GM21515 (cell line): ENCODE measurements around the gene RHEX.

ENCODE experiments used
- ATAC-seq: cut with Tn5 transposase; IDR thresholded peaks from one replicate; pipeline ENCODE4 v1.9.1; 2021; ENCODE audit not compliant: unreplicated experiment

RHEX gene

DNA sequence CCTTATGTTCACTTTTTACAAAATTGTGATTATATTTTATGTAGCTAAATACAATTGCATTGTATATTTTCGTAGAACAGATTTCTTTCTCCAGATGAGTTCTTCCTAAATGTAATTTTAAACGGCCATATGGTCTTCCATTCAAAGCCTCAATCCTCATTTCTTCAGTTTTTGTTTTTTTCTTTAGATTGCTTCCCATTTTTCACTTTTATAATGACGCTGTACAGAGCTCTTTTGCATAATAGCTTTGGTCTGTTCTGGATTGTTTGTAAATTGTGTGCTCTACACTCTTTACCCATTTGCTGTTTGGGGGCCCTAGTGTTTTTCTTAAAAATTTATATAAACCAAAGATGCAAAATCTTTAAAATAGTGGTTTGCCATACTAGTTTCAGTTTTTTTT, 36.4 kb downstream of the RHEX start:
- ATAC-seq: no peak

DNA sequence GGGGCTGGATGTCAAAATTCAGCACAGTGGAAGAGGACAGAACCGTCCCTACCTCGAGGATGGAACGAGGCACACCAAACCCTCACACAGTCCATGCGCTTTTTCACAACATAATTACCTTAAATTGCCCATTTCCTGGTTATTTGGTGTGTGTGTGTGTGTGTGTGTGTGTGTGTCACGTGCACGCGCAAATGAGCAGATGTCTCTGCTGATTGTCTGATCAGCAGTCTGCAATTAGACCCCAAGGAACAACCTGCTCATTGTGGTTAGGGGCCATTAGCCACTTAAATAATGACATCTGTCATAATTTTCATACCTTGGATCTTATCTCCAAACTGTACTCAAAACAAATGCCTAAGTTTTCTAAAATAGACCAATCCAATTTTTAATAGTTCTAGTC, 41.1 kb downstream of the RHEX start:
- no peak for ATAC-seq

DNA sequence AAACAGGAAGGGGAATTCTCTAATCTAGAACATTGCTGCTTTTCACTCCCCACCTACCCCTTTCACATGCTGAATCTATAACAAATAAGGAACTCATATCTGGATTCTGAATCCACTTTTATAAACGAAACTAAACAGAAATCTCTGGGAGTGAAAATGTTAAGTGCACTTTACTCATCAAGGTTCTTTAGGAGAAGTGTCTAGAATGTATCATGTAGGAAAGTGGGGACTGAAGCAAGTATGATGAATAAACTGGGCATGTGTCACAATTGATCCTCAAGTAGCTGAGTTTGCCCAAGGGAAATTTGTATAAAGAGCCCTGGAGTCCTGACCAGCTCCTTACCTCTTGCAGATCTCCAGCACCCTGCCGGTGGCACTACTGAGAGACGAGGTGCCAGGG, 44.4 kb downstream of the RHEX start:
- ATAC-seq: no peak

DNA sequence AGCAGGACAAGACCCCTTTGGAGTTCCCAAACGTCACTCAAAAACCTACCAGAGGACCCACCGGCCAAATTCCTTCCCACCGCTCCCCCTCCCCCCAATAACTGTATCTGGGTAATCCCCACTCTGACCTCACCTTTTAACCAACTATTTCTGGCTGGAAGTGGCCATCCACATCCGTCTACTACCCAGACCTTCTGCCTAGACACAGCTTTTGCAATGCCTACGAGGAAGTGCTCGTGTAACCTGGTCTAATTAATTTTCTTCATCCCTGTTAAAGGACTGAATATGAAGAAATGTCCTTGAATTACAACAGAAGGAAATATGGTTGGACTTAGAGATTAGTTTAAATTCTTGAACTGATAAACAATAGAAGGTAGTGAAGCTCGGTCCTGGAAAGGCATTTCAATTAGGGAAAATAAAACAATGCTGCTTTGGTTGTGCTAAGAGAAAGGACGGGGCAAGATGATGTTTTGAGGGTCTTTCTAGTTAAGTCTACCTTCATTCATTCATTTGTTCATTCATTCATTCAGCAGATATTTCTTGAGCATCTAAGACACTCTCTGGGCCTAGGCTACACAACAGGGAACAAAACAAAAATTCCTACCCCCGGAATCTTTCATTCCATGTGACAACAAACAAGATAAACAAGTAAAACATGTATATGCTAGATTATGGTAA, 45.4 kb downstream of the RHEX start:
- ATAC-seq: no peak

DNA sequence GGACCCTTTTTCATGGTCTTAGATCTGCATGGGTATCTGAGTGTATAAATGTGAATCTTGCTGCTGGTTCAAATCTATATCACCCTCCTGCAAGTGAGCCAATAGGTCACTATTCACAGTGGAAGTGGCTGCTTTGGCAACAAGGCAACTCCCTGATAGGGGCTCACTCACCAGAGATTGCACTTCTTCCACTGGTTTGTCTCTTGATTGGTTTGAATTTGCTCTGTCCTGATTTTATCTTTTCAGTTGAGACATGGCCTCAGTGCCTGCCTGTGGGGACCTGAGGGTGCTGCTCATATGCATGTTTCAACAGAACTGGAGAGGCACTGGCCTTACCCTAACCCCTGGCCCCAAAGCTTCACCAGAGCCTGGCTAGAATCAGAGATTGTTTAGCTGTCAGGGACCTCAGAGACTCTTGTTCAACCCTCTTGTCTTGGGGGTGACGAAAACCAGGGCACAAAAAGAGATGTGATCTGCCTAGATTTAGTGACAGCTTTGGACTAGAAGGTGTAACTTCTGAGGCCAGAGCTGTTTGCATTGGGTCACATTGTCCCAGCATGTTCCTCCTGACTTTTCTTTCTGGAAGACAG, 47.3 kb downstream of the RHEX start:
- no peak for ATAC-seq

DNA sequence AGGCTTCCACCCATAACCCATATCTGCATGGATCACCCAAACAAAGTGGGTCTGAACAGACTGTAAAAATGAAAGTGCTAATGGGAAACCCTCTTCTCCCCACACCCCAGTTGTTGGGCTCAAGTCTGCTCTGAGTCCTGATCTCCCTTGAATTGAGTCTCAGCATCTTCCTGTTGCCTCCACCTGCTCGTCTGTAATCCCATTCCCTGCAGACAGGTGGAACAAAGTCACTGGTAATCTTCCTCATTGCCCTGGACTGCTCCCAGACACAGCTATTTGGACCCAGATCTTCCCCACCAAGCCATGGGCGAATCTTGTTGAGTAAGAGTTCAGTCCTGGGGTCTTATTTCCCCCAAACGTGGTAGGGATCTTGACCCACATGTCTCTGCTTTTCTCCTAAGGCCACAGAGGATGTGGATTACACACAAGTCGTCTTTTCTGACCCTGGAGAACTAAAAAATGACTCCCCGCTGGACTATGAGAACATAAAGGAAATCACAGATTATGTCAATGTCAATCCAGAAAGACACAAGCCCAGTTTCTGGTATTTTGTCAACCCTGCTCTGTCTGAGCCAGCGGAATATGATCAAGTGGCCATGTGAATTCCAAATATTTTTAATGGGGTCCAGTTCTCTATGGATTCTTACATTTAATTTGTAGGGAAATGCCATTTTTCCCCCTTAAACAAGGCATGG, 48.5 kb downstream of the RHEX start:
- ATAC-seq: no peak

DNA sequence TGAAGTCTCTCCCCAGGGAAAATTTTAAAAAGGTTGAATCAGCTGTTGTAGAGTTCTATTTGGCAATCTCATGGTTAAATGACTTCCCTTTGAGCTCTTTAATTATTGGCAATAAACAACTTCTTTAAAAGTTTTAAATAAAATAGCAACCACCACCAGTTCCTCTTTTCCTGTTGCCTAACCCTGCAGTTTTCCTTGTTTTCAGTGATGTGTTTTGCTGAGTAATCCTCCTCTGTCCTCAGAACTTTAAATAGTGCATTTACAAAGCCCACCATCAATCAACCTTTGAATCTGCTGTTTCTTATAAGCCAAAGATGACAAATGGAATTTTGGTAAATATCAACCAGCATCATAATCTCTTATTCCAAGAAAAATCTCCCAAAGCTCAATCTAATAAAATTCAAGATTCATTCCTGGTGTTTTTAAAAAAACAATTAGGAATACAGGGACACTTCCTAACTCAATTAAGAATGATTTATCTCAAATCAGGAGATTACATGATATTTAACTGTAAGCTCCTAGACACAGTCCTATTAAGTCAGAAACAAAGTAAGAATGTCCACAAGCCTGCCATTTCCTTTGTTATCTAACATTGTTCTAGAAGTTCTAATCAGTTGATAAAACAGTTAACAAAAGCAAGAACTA, 49.4 kb downstream of the RHEX start:
- no peak for ATAC-seq

DNA sequence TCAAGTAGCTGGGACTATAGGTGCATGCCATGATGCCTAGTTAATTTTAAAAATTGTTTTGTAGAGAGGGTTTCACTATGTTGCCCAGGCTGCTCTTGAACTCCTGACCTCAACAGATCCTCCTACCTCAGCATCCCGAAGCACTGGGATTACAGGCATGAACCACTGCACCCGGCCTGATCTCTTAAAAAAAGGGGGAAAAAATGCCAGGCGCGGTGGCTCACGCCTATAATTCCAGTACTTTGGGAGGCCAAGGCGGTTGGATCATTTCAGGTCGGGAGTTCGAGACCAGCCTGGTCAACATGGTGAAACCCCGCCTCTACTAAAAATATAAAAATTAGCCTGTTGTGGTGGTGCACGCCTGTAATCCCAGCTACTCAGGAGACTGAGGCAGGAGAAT, 51.0 kb downstream of the RHEX start:
- ATAC-seq: no peak

DNA sequence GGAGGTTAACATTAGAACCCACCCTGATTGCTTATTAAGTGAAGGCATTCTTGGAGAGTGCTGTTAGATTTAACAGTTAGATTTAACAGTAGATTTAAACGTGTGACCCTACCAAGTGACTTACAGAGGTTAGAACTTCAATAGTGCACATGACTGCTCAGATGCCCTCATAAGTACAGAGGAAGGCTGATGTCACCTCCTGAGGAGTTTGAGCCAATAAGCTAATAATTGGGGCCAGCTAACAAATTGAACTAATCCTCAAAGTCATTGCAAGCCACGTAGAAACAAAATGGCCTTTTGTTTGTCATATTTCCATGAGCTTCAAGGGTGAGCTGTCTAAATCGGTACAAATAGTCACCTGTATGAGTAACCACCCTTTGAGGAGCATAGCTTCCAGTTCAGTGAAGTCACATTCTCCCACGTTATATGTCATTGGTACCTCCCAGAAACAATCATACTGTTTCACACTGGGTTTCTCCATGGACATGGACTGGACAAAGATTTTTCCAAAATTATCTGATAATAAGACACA, 52.6 kb downstream of the RHEX start:
- no peak for ATAC-seq

DNA sequence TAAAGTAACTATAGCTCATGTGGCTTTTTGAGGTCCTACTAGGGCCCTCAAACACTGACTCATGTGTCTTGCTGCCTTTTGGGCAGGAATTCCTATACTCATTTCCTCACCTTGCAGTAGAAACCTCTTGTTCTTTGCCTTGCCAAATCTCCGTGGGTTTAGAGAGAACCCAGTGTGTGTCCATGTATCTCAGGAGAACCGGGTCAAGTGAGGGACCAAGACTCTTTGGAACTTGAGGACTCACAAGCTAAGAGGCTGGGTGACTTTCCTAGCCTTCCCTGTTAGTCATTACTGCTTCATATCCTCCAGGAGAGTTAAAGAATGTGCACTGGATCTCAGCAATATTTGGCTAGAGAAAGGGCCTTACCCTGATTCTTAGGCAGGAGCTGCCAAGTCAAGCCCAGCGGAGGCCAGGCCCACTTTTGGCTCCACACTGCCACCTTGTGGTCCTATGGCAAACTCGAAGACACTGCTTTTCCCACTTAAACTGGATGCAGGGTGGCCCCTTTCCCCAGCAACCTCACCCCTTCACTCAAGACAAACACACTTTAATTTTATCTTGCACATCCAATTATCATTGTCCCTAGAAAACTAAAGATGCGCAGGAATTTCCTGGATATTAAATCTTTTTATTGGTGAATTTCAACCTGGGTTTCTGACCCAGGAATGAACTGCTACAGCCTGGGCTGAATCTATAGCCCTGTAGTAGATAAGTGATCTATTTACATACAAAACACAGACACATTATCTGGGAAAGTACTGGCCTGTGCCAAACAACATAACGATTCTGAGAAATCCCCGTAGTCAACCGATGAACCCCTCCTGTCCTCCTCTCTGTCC, 53.6 kb downstream of the RHEX start:
- no peak for ATAC-seq

DNA sequence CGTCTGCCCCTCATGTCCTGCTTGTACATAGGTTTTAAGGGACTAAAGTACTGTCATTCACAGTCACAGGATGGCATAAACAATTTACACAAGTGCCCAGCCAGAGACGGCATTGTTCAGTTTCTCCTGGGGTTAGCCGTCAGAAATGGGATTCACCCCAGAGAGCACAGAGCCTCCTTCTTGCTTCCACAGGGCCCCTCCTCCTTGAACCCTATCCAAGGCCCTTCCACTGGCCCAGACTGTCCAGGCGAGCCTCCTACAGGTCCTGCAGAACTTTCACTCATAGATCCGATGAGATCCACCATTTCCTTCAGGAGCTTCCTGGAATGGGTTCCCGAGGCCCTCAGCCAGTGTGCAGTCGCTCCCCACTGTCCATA, 54.2 kb downstream of the RHEX start:
- ATAC-seq: no peak

DNA sequence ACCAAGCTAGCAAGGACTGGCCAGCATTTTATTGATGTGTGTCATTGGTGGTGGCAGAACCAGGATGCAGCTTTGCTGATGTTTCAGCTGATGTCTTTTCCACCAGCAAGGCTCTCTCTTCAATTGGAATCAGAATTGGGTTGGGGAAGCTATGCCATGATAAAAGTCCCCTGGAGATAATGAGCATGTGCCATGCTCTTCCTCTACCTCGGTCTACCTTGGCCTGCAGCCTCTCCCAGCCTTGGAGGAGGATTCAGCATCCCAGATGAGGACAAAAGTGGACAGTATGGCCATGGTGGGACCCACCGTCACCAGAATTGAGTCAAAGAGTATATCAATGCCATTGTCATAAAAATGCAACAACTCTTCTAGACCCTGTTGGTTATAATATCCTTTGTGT, 55.7 kb downstream of the RHEX start:
- ATAC-seq: no peak

DNA sequence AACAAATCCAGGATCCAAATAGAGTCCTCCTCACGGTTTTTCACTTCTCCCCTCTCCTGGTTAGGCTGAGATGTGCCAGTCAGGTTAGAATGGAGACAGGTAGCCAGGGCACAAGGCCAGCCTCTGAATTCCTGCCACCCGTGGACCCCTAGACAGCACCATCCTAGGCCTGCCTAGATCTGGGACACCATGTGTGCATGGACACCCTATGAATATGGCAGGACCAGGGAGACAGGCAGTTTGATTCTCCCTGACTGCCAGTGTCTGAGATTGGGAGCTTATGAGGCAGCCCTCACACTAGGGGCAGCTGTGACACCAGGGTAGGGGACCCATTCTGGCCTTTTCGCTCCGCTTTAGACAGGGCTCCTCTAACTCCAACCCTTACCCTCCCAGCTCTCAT, 56.7 kb downstream of the RHEX start:
- ATAC-seq: no peak

DNA sequence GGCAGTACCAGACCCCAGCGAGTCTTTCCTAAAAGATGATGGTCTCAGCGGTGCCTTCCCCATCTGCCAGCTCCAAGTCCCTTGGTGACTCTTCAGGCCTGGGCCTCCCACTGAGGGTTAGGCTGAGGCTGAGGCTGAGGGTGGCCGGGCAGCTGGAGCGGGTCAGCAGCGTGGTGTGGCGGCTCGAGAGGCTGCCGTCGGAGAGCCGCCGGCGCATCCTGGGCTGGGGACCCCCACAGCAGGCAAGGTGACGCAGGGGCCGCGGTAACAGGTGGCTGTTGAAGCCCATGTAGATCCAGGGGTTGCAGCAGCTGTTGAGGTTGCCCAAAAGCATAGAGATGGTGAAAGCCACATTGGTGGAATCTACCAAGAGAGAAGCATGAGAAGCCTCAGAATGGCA, 57.2 kb downstream of the RHEX start:
- ATAC-seq: no peak

DNA sequence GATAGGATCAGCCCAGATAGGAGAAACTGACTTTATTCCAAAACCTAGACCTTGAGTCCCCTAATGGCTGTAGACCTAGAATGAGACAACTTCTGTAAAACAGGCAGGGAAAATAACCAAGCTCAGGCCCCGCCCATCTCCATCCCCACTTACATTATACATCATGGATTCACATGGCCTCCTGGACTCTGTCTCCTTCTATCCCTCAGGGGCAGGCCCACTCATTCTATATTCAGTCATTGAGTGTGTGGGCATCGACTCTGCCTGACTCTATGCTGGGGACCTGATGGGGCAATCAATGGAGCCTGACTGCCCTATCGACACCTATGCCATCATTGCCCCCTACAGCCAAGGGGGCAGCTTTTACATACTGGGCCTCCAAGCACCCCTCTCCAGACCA, 57.8 kb downstream of the RHEX start:
- no peak for ATAC-seq

DNA sequence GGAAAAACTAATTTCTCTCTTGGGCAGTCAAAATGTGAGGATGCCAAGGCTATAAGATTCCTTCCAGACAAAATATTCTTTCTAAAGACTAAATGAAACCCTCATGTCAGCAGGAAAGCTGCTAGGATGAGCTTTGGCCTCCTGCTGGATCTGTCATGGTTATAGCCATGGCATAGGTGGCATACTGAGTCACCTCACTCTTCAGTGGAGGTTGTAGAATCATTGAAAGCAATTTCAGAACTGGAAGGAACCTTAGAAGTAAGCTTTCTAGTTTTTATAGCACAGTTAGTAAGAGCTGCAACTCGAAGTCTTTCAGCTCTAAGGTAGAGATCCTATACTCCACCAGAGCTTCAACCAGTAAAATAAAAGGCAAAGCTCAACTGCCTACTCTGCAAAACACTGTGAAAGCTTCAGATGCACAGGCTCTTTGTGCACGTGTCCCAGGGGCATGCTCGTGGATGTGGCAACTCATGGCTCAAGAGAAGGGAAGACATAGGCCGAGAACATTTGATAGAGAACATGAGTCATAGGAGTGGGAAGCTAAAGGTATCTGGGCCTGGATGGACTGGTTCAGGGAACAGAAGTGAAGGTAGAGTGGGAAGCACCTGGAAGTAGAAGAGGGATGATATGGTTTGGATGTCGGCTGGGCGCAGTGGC, 58.4 kb downstream of the RHEX start:
- ATAC-seq: no peak

DNA sequence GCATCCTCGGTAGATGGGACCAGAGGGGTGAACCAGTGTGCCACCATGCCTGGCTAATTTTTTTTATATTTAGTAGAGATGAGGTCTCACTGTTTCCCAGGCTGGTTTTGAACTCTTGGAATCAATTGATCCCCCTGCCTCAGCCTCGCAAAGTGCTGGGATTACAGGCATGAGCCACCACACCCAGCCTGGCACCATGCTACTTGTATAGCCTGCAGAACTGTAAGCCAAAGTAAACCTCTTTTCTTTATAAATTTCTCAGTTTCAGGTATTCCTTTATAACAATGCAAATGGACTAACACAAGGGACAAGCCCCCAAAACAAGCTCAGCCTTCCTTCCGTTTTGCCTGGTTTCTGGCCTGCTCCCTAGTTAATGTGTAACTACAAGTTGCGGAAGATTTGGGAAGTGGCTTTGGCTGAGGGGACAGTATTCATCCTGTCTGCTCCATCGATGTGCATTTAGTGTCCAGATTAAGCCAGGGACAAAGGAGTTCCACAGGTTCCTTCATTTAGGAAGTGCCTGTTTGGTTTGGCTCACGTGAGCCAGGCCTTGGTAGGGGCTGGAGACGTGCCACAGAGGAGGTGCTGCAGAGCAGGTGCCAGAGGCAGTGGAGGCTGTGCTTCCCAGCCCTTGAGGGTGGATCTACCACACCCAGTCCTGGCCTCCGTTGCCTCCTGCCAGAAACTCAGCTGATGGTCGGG, 59.8 kb downstream of the RHEX start:
- no peak for ATAC-seq

DNA sequence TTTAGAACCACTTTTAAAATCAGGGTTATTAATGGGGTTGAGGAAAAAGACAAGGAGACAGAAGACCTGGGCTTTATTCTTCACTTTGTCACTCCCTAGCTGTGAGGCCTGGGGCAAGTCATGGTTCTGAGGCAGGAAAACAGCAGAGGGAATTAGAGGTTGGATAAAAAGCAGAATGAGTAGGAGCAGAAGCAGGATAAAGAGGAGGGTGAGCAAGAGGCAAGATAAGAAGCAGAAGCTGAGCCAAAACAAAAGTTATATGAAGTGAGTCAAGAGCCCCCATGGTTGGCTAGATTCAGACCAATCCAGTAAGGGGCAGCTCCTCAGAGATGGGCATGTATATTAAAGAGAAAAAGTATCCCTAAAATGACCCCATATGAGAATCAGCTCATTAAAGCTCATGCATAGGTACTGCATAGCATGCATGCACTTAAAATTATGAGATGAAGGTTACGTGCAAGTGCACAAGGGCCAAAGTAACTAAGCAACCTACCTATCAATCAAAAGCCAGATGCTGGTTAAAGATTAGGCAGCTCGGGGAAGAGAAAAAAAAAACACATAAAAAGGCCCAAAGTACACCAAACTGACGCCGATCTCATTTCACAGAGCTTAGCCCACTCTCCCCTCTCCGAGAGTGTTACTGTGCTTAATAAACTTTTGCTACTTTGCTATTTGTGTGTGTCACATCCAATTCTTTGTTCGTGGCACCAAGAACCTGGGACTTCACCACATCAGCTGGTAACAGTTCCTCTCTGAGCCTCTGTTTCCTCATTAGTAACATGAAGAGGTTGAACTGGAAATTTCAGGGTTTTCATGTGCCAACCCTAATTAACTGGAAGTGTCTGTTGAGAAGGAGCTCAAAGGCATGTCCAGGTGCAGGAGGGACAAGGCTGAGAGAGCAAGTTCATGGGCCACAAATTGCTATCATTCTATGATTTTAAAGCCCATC, 62.0 kb downstream of the RHEX start:
- no peak for ATAC-seq

DNA sequence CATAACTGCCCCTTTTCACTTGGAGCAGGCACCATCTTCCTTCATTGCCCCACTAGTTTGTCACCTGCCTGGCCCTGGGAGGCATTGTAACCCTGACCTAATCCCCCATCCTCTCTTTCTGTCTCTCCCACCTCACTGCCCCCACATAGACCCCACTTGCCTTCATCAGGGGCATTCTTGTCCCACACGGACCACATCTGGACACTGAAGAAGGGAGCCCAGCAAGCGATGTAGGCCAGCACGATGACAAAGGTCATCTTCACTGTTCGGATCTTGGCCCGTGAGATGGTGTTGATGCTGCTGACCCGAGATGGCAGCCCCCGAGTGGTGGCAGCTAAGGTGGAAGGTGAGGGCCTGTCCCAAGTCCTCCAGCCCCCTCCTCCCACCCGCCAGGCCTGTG, 62.8 kb downstream of the RHEX start:
- no peak for ATAC-seq
